Vagina (tissue), 2 donors: ENCODE results near the gene ELFN2.

Experiments
- CTCF ChIP-seq, 3 experiments: fragments of 450-650 bp in 2 of 3; fragments of 200-600 bp in 1 of 3; sonication (generic) in 1 of 3; IDR thresholded peaks; one replicate each; pipeline ENCODE4 v1.5.1; 2017 to 2019; ENCODE audit warnings: antibody characterized with exemption in 3 of 3, mild to moderate bottlenecking in 2 of 3, moderate library complexity in 2 of 3
- POLR2A ChIP-seq, 2 donors: fragments of 450-650 bp; IDR thresholded peaks; one replicate each; pipeline ENCODE4 v1.6.1; 2017; ENCODE audit warnings: antibody characterized with exemption in 2 of 2, mild to moderate bottlenecking in 2 of 2, moderate library complexity in 2 of 2

- TF ChIP-seq CTCF (IDR thresholded peaks at IDR 0.05) (no peak), POLR2A (IDR thresholded peaks at IDR 0.05) (no peak)
Measured at GRCh38 chr22:37342065-37342464, 85.2 kb downstream of the ELFN2 start.
